HS-5 (cell line): ENCODE measurements around the gene COQ4.

Experiments
- DNase-seq: peaks from one replicate; pipeline ENCODE4 v3.0.0-alpha.2; 2012; ENCODE audit warnings: low read depth

The COQ4 gene

DNA sequence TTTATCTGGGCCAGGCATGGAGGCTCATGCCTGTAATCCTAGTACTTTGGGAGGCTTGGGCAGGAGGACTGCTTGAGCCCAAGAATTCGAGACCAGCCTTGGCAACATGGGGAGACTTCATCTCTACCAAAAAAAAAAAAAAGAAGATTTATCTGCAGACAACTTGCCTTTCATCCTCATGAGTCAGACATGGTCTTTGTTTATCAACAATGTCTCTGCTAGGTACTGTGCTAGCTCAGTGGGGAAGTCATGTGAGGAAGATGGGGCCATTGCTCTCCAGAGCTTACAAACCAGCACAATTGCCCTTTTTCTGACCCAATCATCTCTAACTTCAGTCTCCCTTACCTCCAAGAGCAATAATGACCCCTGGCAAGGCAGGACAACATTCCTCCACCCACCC is 50.1 kb downstream of the COQ4 start:
- no peak for DNase-seq

DNA sequence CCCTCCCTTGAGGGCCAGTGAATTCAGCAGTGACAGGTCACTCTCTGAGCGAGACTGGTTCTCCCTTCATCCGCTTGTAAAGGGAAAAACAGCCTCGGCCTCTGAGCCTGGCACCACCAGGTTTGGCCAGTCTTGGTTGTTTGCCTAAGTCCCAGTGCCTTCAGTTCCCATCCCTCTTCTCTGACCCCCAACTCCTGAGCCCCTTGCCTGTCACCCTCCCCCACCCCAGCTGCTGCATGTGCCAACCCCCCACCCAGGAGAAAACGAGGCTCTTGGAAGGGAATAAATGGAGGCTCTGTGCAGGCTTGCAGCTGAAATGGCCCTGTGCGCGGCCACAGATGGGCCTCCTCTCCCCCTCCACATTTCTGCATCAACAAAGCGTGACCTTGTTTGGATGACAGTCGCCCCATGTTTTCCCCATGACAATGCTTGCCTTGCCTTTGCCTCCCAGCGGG is 51.6 kb downstream of the COQ4 start:
- no peak for DNase-seq

DNA sequence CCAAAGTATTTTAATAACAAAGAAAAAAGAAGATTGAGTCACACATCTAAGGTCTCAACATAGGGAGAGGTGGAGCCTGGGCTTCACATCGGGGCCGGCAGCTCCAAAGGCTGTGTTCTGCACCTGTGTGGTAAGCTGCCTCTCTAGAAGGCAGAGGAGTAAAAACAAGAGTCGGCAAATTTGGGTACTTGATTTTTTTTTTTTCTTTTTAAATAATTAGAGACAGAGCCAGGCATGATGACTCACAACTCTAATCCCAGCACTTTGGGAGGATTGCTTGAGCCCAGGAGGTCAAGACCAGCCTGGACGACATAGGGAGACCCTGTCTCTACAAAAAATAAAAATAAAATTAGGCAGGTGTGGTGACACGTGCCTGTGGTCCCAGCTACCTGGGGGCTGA is 53.2 kb downstream of the COQ4 start:
- no peak for DNase-seq

DNA sequence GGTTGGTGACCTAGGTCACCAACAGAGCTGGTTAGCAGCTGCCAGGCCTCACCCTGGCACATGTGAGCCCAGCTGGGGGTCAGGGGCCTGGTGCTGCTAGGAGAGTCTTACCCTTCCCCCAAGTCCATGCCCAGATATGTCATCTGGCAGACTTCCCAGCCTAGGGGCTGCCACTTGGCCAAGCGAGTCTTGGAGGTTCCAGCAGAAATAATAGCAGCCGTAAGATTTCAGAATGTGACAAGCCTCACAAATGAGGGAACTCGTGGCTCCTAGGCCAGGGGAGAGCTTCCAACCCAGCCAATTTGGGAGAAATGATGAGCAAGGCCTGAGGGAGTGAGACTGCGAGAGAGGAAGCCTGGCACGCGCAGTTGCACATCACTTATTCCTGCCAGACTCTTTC is 59.6 kb downstream of the COQ4 start:
- DNase-seq, result no peak

DNA sequence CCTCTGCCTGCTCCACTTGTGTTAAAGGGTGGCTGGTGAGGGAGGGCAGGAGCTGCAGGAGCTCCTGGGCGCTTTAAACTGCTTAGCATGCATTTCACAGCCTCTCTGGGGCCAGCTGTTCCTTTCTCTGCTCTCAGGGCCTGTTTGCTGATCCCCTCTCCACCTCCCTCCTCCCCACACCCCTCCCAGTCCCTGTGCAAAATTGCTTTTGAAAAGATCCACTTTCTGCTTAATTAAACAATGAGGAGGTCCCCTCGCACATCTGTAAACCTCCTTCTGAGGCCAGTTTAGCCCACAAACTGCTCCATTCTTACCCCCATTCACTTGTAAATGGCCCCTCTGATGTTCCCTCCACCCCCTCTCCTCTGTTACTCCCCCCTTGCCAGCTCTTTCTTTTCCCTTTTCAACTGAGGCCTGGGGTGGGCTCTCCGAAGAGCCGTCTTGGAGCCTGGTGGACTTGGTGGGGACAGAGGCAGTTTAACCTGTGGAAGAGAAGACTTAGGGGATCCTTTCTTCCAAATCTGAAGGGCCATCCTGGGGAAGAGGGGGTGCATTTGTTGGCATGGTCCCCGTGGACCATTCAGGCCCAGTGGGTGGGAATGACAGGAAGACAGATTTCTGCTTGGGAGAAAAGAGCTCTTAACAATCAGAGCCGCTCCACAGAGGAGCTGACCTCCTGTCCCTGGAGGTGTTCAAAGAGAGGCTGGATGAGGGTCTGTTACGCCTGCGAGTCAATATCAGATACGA is 60.5 kb downstream of the COQ4 start:
- no peak for DNase-seq
